ENCODE measurements around the gene RAP1GAP. TPM values are rescaled to one million over a fixed set of nuclear protein-coding genes. Genes with fewer than 3 reads are reported as not detected.

Gene RAP1GAP
- total and polyA plus RNA-seq, 9 of the 15 experiments (the other 6 are each of a cell fraction or from before 2014, with no cell fraction given): 0.29 to 30.2 (median 19.2) TPM

DNA sequence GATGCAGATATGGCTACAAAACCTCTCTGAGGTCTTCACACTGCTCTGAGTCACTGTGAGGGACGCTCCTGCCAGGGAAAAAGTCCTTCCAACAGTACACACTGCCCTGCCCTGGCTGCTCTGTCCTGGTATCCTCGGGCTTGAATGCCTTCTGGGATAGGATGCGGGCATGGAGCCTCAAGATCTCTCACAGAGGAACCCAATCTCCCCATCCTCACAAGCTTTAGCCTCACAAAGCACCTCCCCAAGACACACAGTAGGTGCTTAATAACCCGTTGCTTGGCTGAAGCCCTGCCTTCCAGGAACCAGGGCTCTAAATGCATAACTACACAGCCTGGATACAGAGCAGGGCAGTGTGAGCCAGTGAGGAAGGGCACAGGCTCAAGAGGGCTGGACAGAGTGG, 9.2 kb downstream of the RAP1GAP start:
- ChIA-PET CTCF (ENCODE audit: low intra/inter-chr PET ratio) (interaction anchor here (0.6 to 0.7 kb wide), 3 partner anchors 127 to 257 kb away, joined by 3 read pairs; no protein-coding TSS in a partner anchor), POLR2A (interaction anchor here (0.6 to 1.3 kb wide), 4 partner anchors 13 to 363 kb away, joined by 3 to 7 read pairs (median 4); no protein-coding TSS in a partner anchor)
- H3K9me3 ChIP-seq (replicated peaks; ENCODE audit: control insufficient read depth, insufficient read depth, low read depth, low read length): no peaks in the 10 kb centered on the region
- BruUV-seq (replicated peaks): no TSS peak
- H3K4me3 ChIP-seq: no peak overlapping the region; the same call in 1 of the 2 replicates
- in situ Hi-C loops (cut with MboI): loop anchor here (5.0 to 25.0 kb wide), 3 partner anchors 148 to 405 kb away; partner anchors contain the start of gene ALPL
- WGBS (ENCODE audit: insufficient coverage, low coverage, missing lambda C conversion rate): 26% methylated on average over 4 of the region's 4 CpGs
- peaks cover 13 to 31% of the 10 kb centered on the region in 2 experiments; a peak in 4 of 5 replicates for H3K4me1 ChIP-seq (replicated peaks in 1 of 2; ENCODE audit: control insufficient read depth in 2 of 2, insufficient read depth in 2 of 2, low read length in 2 of 2)
- DNase-seq (ENCODE audit: extremely low read depth in 1 of 4, low spot score in 3 of 4) (no peak), ATAC-seq (peak; percentile 5; the same call in 2 of the 3 replicates), FAIRE-seq (no peak)
- H4K20me1 ChIP-seq (replicated peaks; ENCODE audit: control insufficient read depth, insufficient read depth, low read length): peaks cover 37% of the 10 kb centered on the region
- intact Hi-C loops (cut with micrococcal nuclease): loop anchor here (1.0 to 5.0 kb wide), 8 partner anchors 51 to 423 kb away; no protein-coding TSS in a partner anchor
- peak overlapping the region in 1 of 2 experiments; percentile 87; a peak in 1 of 4 replicates for H3K9ac ChIP-seq (ENCODE audit: insufficient read depth in 1 of 2, low read depth in 2 of 2, low read length in 2 of 2)
- no peaks in the 10 kb centered on the region for H3K36me3 ChIP-seq (ENCODE audit: control insufficient read depth, insufficient read depth, low read length)
- H3K79me2 ChIP-seq (ENCODE audit: control insufficient read depth, insufficient read depth, low read length): no peaks in the 10 kb centered on the region
- no peak overlapping the region for H3K27ac ChIP-seq (ENCODE audit: extremely low read depth, low read depth, low read length)
- peak overlapping the region; percentile 73 for H3K4me2 ChIP-seq (ENCODE audit: insufficient read depth, low read length)
- H3K9me1 ChIP-seq (ENCODE audit: control insufficient read depth, insufficient read depth, low read length): peaks cover 7% of the 10 kb centered on the region
- no peaks in the 10 kb centered on the region for H3K27me3 ChIP-seq (ENCODE audit: control insufficient read depth in 2 of 2, insufficient read depth in 2 of 2, low read length in 2 of 2)
- no peak overlapping the region for H2AFZ ChIP-seq (ENCODE audit: low read depth, low read length)
- TF ChIP-seq CBX5 (IDR thresholded peaks at IDR 0.05; ENCODE audit: borderline replicate concordance, low read depth) (no peak), ZKSCAN1 (IDR thresholded peaks at IDR 0.05; ENCODE audit: low read depth, low read length) (peak; percentile 94)

GRCh38 chr1:21659099-21659923, 9.8 kb downstream of the RAP1GAP start:
- Histone ChIP-seq H2AFZ (ENCODE audit: low read depth, low read length) (peak overlapping the region; percentile 75), H3K4me1 (replicated peaks in 1 of 2; ENCODE audit: control insufficient read depth in 2 of 2, insufficient read depth in 2 of 2, low read length in 2 of 2) (peaks cover 13 to 31% of the 10 kb centered on the region in 2 experiments; a peak in 4 of 5 replicates), H3K4me3 (peak overlapping the region; percentile 36), H3K9me3 (replicated peaks; ENCODE audit: control insufficient read depth, insufficient read depth, low read depth, low read length) (no peaks in the 10 kb centered on the region), H4K20me1 (replicated peaks; ENCODE audit: control insufficient read depth, insufficient read depth, low read length) (peaks cover 37% of the 10 kb centered on the region), H3K4me2 (ENCODE audit: insufficient read depth, low read length) (peak overlapping the region; percentile 73), H3K36me3 (ENCODE audit: control insufficient read depth, insufficient read depth, low read length) (no peaks in the 10 kb centered on the region), H3K79me2 (ENCODE audit: control insufficient read depth, insufficient read depth, low read length) (no peaks in the 10 kb centered on the region), H3K27ac (ENCODE audit: extremely low read depth, low read depth, low read length) (no peak overlapping the region), H3K9ac (ENCODE audit: insufficient read depth in 1 of 2, low read depth in 2 of 2, low read length in 2 of 2) (peak overlapping the region in 1 of 2 experiments; percentile 87; a peak in 2 of 4 replicates), H3K9me1 (ENCODE audit: control insufficient read depth, insufficient read depth, low read length) (peaks cover 7% of the 10 kb centered on the region), H3K27me3 (ENCODE audit: control insufficient read depth in 2 of 2, insufficient read depth in 2 of 2, low read length in 2 of 2) (no peaks in the 10 kb centered on the region)
- ChIA-PET CTCF (ENCODE audit: low intra/inter-chr PET ratio) (interaction anchor here (0.6 to 2.0 kb wide), 5 partner anchors 124 to 289 kb away, joined by 3 to 11 read pairs (median 3); partner anchors contain the start of gene USP48), POLR2A (interaction anchor here (0.6 to 1.5 kb wide), 7 partner anchors 10 to 363 kb away, joined by 3 to 7 read pairs (median 4); partner anchors contain the start of gene RAP1GAP)
- DNase-seq (ENCODE audit: extremely low read depth in 1 of 4, low spot score in 3 of 4): peak; percentile 90 to 100 (median 99)
- intact Hi-C loops (cut with micrococcal nuclease): loop anchor here (1.0 to 5.0 kb wide), 8 partner anchors 51 to 422 kb away; no protein-coding TSS in a partner anchor
- no TSS peak for BruUV-seq (replicated peaks)
- peak; percentile 96 for ATAC-seq
- FAIRE-seq: peak; percentile 67
- WGBS (ENCODE audit: insufficient coverage, low coverage, missing lambda C conversion rate): 2% methylated on average over 63 of the region's 64 CpGs
- in situ Hi-C loops (cut with MboI): loop anchor here (5.0 to 25.0 kb wide), 3 partner anchors 147 to 405 kb away; partner anchors contain the start of gene ALPL
- TF ChIP-seq KLF13 (tag; IDR thresholded peaks at IDR 0.05; ENCODE audit: borderline replicate concordance, low read depth) (peak; percentile 70; the same call in 1 of the 2 replicates), ZNF146 (CRISPR knock-in tag; IDR thresholded peaks at IDR 0.05; ENCODE audit: unreplicated experiment) (peak; percentile 41), SUPT5H (IDR thresholded peaks at IDR 0.05) (0 out of 2 replicates have a peak, but pooled peaks have one; percentile 13), EP300 (IDR thresholded peaks at IDR 0.05; ENCODE audit: low read length) (no peak; the same call in 1 of the 2 replicates), FOXA1 (IDR thresholded peaks at IDR 0.05; ENCODE audit: borderline replicate concordance) (no peak), ZNF583 (CRISPR knock-in tag; IDR thresholded peaks at IDR 0.05) (peak; percentile 85), HDAC2 (IDR thresholded peaks at IDR 0.05) (peak; percentile 71; the same call in 1 of the 2 replicates), TRIM28 (IDR thresholded peaks at IDR 0.05) (0 out of 2 replicates have a peak, but pooled peaks have one; percentile 26), E2F3 (CRISPR knock-in tag; IDR thresholded peaks at IDR 0.05) (peak; percentile 11; the same call in 1 of the 2 replicates)
- TF ChIP-seq, protein P1, sequence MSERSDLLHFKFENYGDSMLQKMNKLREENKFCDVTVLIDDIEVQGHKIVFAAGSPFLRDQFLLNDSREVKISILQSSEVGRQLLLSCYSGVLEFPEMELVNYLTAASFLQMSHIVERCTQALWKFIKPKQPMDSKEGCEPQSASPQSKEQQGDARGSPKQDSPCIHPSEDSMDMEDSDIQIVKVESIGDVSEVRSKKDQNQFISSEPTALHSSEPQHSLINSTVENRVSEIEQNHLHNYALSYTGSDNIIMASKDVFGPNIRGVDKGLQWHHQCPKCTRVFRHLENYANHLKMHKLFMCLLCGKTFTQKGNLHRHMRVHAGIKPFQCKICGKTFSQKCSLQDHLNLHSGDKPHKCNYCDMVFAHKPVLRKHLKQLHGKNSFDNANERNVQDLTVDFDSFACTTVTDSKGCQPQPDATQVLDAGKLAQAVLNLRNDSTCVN (CRISPR knock-in tag; IDR thresholded peaks at IDR 0.05): no peak

All from K562 (cell line).